Aorta (tissue), 5 donors: ENCODE results near the gene RALGAPA1. TPM values are rescaled to one million over a fixed set of nuclear protein-coding genes. Genes with fewer than 3 reads are reported as not detected.

Source experiments
- ATAC-seq: fragments of 200-7000 bp; cut with Tn5 transposase; one replicate; pipeline ENCODE4 v1.9.1; 2022; ENCODE audit warnings: moderate library complexity; ENCODE audit not compliant: low FRiP score
- DNase-seq, 2 donors: peaks; one replicate each; pipeline ENCODE4 v3.0.0-alpha.2; 2020
- H3K27ac ChIP-seq, 2 donors: one replicate each; pipeline ENCODE4 v1.5.1; 2013; ENCODE audit warnings: low read length in 2 of 2, mild to moderate bottlenecking in 2 of 2, moderate library complexity in 2 of 2, control low read depth in 1 of 2, inconsistent platforms in 1 of 2, low read depth in 1 of 2
- H3K27me3 ChIP-seq, 2 donors: one replicate each; pipeline ENCODE4 v1.6.1; 2013; ENCODE audit warnings: control low read depth in 1 of 2, low read length in 1 of 2, mild to moderate bottlenecking in 1 of 2, moderate library complexity in 1 of 2; ENCODE audit not compliant: insufficient read depth in 2 of 2, control insufficient read depth in 1 of 2
- H3K36me3 ChIP-seq, 2 donors: one replicate each; pipeline ENCODE4 v1.6.1; 2013; ENCODE audit warnings: control low read depth in 1 of 2, low read length in 1 of 2, mild to moderate bottlenecking in 1 of 2; ENCODE audit not compliant: insufficient read depth in 2 of 2, control insufficient read depth in 1 of 2
- H3K4me1 ChIP-seq, 2 donors: one replicate each; pipeline ENCODE4 v1.6.1; 2013; ENCODE audit warnings: low read length in 2 of 2, control low read depth in 1 of 2, mild to moderate bottlenecking in 1 of 2, moderate library complexity in 1 of 2; ENCODE audit not compliant: insufficient read depth in 2 of 2, control insufficient read depth in 1 of 2
- H3K4me3 ChIP-seq, 2 donors: one replicate each; pipeline ENCODE4 v1.5.1; 2013; ENCODE audit warnings: low read length in 2 of 2, control low read depth in 1 of 2, mild to moderate bottlenecking in 1 of 2
- H3K9me3 ChIP-seq: one replicate; pipeline ENCODE4 v1.6.1; 2013; ENCODE audit warnings: mild to moderate bottlenecking, low read length; ENCODE audit not compliant: control insufficient read depth
- WGBS, 2 donors: extraction: QIAGEN DNeasy Blood & Tissue Kit; methylation state at CpG; one replicate each; pipeline ENCODE4 v1.1.7; 2013; 5-methylcytosine and 5-hydroxymethylcytosine counted together
- intact Hi-C, 2 donors: fragments of 100-400 bp; cut with DNase I; formaldehyde crosslinking; loops; one replicate each; pipeline versions ENCODE4 v1.14.2 to v1.15.0; 2022
- polyA plus RNA-seq, 2 donors: library from polyadenylated mRNA; stranded (reverse); fragments of 200-250 nt; gene quantifications; one replicate each; pipeline ENCODE4 v1.2.3, GENCODE V29; 2013
- total RNA-seq, 2 donors: library from RNA; stranded (reverse); fragmentation: NEBNext Ultra II Directional; extraction: Animal tissue kit (Norgen Biotek cat#: 25700); gene quantifications; one replicate each; pipeline ENCODE4 v1.2.1, GENCODE V29; 2021
- donor health status: healthy with polysubstance abuse.
- donor health status: Bipolar disorder and iron deficiency.
- donor health status: DM: no; HTN: no; CAD: no.
- donor health status: DM: no; HTN: no; CAD: no.
- donor health status: DM: yes; HTN: yes; CAD: no.

Gene RALGAPA1
- total and polyA plus RNA-seq, 4 donors, result 5.1 to 91.0 (median 56.2) TPM

DNA sequence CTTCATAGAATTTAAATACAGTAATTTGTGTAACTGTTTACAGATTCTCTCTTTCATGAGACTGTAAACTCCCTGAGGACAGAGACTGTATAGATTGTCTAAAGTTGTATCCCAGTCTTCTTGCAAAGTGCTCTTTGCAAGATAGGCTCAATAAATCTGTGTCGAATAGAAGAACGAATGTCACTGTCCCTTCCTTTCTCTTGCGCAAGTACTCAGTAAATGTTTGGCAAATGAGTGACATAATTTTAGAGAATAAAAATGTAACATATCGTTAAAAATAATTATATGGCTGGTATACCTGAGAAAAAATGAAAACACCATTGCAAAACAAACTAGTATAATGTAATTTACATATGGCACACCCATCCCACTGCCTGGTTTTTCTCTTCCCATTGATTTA, 1.9 kb upstream of the RALGAPA1 start:
- no peak for DNase-seq
- Histone ChIP-seq H3K36me3 (no peaks in the 10 kb centered on the region), H3K4me3 (no peak overlapping the region), H3K9me3 (no peaks in the 10 kb centered on the region), H3K4me1 (no peaks in the 10 kb centered on the region), H3K27me3 (no peaks in the 10 kb centered on the region), H3K27ac (no peak overlapping the region)
- ATAC-seq, result no peak
- 92 to 93% methylated on average over 4 of the region's 4 CpGs for WGBS, 2 donors
- intact Hi-C loops, result no loop called here

DNA sequence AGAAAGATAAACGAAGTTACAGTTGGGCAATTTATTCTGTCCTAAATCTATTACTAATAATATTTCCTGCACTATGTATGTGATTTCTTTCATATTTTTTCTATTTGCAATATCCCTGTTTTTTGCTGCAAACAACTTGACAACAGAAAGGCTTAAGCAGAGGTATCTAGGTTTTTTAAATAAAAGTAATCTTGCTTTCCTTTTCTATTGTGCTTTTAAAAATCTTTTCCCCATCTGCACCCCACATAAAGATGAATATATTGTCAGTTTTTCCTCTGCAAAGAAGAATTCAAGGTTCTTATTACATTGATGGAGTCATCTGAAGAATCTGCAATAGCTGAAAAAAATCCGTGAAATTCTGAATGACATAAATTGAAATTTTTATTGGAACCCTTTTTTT, 502 bp upstream of the RALGAPA1 start:
- H3K4me3 ChIP-seq, result no peak overlapping the region
- no peak for ATAC-seq
- intact Hi-C loops, result no loop called here
- peak overlapping the region in 1 of 2 donors; percentile 71 for H3K27ac ChIP-seq
- 19 to 27% methylated on average over 2 of the region's 2 CpGs for WGBS, 2 donors
- no peaks in the 10 kb centered on the region for H3K9me3 ChIP-seq
- H3K36me3 ChIP-seq, result no peaks in the 10 kb centered on the region
- no peaks in the 10 kb centered on the region for H3K4me1 ChIP-seq
- no peak for DNase-seq
- H3K27me3 ChIP-seq, result no peaks in the 10 kb centered on the region

DNA sequence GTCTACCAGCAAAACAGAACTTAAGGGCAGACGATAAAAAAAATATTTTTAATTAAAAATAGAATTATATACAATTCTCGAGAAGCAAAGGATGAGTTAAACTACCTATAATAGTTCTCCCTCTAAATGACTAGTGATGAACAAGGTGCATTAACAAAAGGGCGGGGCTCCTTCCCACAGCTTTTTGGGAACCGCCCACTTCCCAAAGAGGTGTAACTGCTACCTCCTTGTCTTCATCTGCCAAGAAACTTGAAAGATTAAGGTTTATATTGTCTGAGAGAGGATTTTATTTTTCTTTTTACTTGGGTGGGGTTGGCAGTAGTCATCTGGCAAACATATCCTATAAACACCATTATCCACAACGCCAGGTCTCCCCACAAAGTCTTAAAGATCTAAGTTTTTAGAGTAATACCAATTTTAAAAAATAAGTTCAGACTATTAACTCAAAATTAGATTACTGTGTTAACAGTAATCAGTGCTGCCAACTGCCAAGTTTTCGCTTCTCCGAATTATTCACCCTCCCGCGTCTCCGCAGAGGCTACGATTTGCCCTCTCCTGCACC, 938 bp downstream of the RALGAPA1 start:
- 1 to 2% methylated on average over 11 of the region's 11 CpGs for WGBS, 2 donors
- Histone ChIP-seq H3K27ac (peak overlapping the region in 1 of 2 donors; percentile 91), H3K4me3 (peak overlapping the region; percentile 43 to 49), H3K9me3 (no peaks in the 10 kb centered on the region), H3K4me1 (no peaks in the 10 kb centered on the region), H3K27me3 (no peaks in the 10 kb centered on the region), H3K36me3 (no peaks in the 10 kb centered on the region)
- DNase-seq, result no peak
- no peak for ATAC-seq
- intact Hi-C loops, result no loop called here

DNA sequence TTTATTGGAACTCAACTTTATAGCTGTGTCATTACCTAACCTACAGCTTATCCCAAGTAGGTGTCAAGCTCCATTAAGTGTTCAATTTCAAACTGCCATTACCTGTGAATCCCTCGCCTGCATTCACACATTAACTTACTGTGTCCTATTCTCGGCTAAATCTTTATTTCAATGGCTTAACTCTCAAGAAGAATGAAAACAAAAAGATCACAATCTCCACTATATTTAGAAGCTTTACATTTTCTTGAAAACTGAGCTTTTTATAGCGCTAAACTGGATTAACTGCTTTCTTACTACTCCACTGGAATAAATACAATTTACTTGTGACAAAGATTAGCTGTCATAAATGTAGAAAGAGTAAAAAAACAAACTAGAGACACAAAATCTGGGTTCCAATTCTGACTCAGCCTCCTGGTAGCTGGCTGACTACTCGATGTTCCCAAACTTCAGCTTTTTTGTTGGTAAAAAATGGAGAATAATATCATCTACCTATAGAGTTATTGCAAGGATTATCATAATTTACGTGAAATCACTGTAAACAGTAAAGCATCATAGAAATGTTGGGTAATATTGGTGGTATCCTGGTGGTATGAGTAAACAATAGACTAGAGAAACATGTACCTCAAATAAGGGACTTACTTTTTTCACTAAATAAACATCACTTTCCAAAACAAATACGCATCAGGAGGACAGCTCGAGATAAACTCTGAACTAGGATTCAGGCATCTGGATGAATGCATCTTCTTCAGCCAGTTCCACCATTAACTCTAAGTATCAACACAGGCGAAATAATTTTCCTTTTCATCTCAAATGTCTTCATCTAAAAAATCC, 1.7 kb downstream of the RALGAPA1 start:
- no peak for ATAC-seq
- H3K4me1 ChIP-seq, result no peaks in the 10 kb centered on the region
- H3K9me3 ChIP-seq, result no peaks in the 10 kb centered on the region
- no peak for DNase-seq
- H3K27ac ChIP-seq, result no peak overlapping the region
- no peaks in the 10 kb centered on the region for H3K36me3 ChIP-seq
- H3K27me3 ChIP-seq, result no peaks in the 10 kb centered on the region
- peak overlapping the region; percentile 43 to 49 for H3K4me3 ChIP-seq
- intact Hi-C loops, result no loop called here
- WGBS, 2 donors, result 36 to 38% methylated on average over 8 of the region's 8 CpGs

DNA sequence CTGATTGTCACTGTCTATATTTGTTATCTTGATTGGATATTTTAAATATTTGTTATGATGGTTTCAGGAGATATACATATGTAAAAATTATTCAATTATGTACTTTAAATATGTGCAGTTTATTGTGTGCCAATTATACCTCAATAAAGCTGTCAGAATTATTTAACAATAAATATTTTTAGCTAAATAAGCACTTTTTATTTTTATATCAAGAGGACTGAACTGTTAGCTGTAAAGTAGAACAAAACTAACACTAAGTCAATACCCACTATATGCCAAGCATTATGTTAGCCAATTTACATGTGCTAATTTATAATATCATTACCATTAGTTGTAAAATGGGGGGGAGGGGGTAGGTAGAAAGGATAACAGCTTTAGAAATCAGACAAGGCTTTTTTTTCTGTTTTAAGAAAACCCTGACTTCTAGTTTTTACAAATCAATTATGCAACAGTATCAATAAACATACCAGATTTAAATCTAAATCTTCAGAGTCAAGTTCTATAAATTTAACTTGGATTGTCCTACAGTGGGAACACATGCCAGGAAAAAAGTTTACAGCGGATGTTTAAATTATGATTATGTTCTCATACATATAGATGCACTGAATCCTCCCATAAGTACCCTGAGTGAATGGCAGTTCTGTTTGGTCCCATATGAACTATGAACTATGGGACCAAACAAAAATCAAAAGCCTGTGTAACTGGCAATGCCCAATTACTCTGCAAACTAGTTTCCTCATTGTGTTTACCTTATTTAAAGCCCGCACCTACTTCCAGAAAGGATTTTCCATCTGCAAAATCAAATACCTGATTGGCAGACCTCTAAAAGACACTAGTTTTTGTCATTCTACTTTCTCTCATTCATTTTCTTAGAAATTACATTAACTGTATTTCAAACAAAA, 2.8 kb downstream of the RALGAPA1 start:
- Histone ChIP-seq H3K27me3 (no peaks in the 10 kb centered on the region), H3K36me3 (no peaks in the 10 kb centered on the region), H3K4me3 (no peak overlapping the region), H3K4me1 (no peaks in the 10 kb centered on the region), H3K9me3 (no peaks in the 10 kb centered on the region), H3K27ac (no peak overlapping the region)
- 64 to 68% methylated on average over 2 of the region's 2 CpGs for WGBS, 2 donors
- ATAC-seq (no peak), DNase-seq (no peak)
- intact Hi-C loops, result no loop called here

DNA sequence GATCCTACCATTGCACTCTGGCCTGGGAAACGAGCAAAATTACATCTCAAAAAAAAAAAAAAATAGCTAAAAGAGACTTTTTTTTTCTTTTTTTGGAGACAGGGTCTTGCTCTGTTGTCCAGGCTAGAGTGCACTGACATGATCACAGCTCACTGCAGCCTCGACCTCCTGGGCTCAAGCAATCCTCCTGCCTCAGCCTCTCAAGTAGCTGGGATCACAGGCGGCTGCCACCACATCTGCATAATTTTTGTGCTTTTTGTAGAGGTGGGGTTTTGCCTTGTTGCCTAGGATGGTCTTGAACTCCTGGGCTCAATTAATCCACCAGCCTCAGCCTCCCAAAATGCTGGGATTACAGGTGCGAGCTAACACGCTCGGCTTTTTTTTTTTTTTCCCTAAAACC, 11.3 kb downstream of the RALGAPA1 start:
- WGBS, 2 donors, result 93 to 95% methylated on average over 6 of the region's 6 CpGs
- Histone ChIP-seq H3K27me3 (no peaks in the 10 kb centered on the region), H3K4me1 (no peaks in the 10 kb centered on the region), H3K9me3 (no peaks in the 10 kb centered on the region), H3K36me3 (no peaks in the 10 kb centered on the region), H3K4me3 (no peak overlapping the region), H3K27ac (no peak overlapping the region)
- ATAC-seq (no peak), DNase-seq (no peak)
- intact Hi-C loops, result no loop called here

DNA sequence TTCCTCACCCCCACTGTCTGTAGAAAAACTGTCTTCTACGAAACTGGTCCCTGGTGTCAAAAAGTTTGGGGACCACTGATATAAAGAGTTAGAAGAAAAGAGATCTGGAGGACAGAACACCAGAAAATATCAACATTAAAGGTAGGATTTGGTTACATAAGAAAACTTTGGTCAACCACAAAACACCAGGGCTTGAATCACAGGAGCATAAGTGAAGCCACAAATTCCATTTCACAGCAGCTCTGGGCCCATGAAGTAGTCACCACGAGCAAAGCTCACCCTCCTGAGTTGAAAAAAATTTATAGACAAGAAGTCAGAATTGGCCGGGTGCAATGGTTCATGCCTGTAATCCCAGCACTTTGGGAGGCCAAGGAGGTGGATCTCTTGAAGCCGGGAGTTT, 19.4 kb downstream of the RALGAPA1 start:
- H3K4me1 ChIP-seq, result no peaks in the 10 kb centered on the region
- H3K4me3 ChIP-seq, result no peak overlapping the region
- 88 to 91% methylated on average over 4 of the region's 4 CpGs for WGBS, 2 donors
- no peak for DNase-seq
- no peak for ATAC-seq
- H3K36me3 ChIP-seq, result no peaks in the 10 kb centered on the region
- no peaks in the 10 kb centered on the region for H3K27me3 ChIP-seq
- no peaks in the 10 kb centered on the region for H3K9me3 ChIP-seq
- intact Hi-C loops, result no loop called here
- no peak overlapping the region for H3K27ac ChIP-seq

DNA sequence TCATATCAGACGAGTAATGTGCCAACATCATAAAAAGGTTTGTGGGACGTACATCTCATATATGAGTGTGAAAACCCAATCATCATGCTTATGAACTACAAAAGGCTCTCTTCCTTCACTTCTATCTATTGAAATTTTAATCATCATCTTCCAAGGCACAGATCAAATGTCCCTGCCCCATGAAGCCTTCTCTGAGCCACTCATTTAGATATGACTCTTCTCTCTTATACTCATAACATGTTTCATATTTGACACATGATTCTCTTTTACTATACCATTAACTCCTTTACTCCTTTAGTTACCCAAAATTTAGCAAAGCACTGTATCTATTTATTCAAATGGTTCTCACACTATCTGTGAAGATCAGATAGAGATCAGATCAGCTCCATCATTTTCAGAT, 22.2 kb downstream of the RALGAPA1 start:
- no peak overlapping the region for H3K27ac ChIP-seq
- ATAC-seq, result no peak
- no peak overlapping the region for H3K4me3 ChIP-seq
- no peaks in the 10 kb centered on the region for H3K9me3 ChIP-seq
- intact Hi-C loops, result no loop called here
- WGBS, 2 donors, result 64 to 77% methylated on average over 2 of the region's 2 CpGs
- H3K4me1 ChIP-seq, result no peaks in the 10 kb centered on the region
- H3K27me3 ChIP-seq, result no peaks in the 10 kb centered on the region
- no peaks in the 10 kb centered on the region for H3K36me3 ChIP-seq
- no peak for DNase-seq
